NCI-H2196 (cell line): ENCODE data around the gene SOD2.
"Not testable (repeated sequence)": the region's sequence is repeated elsewhere in the genome, so short reads cannot be mapped to it uniquely, and the experiment has no call there.

ENCODE experiments used
- DNase-seq: peaks from one replicate; lab custom pipeline; 2025; ENCODE audit not compliant: unreplicated experiment; lab: John Stamatoyannopoulos, UW

SOD2 gene

GRCh38 chr6:159684013-159684304, 9.1 kb downstream of the SOD2 start:
- no peak for DNase-seq

GRCh38 chr6:159682810-159683209, 10.2 kb downstream of the SOD2 start:
- no peak for DNase-seq

GRCh38 chr6:159682295-159682694, 10.7 kb downstream of the SOD2 start:
- no peak for DNase-seq

DNA sequence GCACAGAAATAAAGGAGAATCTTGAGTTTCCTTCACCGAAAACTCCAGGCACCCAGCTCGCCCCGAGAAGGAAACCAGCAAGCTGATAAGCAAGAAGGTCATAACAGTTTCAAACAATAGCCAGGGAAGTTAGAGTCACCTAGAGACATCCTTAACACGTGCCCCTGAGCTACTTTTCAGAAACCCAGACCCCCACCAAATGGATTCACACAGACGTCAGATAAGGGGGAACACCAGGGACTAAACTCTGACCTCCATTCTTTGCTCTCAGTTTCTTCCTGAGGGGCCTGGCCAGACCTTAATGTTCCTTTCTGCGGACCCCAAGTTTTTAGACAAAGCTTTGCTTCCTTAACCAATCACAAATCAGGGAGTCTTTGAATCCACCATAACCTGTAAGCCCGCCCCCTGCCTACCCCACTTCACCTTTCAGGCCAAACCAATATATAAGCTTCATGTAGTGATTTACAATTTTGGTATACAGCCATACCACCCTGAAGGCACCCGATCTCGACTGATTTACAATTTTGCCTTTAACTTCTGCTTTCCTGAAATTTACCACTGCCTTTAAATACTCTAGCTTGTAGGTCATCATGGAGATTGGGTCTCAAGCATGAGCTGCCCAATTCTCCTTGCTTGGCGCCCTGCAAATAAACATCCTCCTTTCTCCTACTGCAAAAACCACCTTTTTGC, 11.7 kb downstream of the SOD2 start:
- no peak for DNase-seq

DNA sequence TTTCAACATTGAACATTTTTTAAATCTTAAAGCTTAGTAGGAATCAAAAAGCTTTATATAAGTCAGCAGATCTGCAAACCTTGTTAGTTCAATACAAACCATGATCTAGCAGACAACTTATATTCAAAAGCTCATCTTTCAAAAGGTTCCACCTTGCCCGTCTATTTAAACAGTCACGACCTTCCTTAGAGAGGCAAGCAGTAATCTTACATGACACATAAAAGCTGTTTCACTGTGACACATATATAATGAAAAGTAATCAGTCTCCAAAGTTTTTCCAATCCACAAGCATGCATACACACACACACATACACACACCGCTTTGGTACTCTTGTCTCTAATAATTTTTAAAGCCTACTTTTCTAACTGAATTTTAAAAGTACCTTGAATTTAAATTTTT, 12.9 kb downstream of the SOD2 start:
- DNase-seq: no peak

DNA sequence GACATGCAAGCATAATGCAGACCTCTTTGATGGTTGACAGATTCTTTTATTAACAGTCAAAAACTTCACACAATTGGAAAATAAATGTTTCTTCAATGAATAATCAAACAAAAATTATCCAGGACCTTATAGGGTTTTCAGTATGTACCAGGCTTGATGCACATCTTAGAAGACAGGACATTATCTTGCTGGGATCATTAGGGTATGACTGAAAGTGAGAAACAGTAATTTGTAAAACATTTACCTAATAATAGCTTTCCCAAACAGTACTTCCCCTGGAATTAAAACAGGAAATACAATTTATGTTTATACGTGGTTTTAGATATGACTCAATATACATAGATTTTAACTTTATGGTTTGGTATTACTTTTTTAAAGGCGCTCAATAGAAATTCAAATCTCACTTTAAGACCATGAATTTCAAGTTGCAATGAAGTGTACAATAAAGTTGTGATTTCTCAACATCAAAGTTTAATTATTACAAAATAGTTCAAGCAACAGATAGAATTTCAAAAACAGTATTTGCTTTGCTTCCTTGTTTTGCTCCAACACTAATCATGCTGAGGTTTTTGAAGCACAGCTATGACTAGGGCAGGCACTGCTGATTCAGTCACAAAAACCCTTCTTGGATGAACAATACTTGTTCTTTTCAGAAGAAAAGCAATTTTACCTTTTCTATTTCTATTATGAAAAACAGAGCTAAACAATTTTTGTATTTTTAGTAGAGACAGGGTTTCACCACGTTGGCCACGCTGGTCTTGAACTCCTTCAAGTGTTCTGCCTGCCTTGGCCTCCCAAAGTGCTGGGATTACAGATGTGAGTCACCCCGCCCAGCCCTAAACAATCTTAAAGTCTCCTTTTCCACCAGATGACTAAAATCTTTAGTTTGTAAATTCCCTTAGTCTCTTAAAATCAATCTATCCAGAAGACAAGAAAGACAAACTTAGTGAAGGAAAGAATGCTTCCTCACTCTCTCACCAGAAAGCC, 13.7 kb downstream of the SOD2 start:
- DNase-seq: no peak

DNA sequence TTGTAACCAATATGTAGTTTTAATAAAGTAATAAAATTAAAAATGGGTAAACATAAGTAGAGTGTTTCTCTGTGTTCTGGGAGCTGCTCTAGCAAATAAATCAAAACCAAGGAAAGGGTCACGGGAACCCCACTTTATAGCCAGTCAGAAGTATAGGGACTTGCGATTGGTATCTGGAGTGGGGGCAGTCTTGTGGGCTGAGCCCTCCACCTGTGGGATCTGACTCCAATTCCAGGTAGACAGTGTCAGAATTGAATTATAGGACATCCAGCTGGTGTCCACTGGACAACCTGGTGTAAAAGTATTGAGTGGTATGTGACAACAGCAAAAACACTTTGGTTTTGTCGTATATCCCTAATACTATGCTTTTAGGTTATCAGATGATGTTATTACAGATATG, 14.5 kb downstream of the SOD2 start:
- no peak for DNase-seq

- DNase-seq: no peak
Observed at GRCh38 chr6:159677506-159678165, 15.4 kb downstream of the SOD2 start.

DNA sequence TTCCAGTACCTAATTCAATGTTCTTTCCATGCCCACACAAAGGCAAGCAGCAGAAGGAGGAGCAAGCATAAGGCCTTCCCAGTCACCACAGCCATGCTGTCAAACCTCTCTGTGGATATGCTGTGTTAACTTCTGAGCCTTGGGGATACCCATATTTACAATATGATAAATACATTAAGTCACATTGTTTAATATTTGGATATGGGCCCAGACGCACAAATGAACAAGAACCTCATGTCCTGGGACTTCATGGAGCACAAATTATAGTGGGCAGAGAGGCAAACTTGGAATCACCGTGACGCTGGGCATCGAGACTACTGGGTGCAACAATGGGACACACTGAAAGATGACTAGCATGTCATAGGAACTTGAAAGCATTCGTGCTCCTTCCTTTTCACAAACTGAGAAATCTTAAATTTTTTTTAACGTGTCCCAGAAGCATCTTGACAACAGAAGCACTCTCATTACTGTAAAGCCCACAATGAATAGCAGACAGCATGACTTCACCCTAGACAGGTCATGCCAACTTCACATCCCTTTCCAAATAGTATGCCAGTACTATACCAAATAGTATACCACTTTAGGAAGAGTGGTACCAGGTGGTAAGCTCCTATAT, 16.0 kb downstream of the SOD2 start:
- no peak for DNase-seq

DNA sequence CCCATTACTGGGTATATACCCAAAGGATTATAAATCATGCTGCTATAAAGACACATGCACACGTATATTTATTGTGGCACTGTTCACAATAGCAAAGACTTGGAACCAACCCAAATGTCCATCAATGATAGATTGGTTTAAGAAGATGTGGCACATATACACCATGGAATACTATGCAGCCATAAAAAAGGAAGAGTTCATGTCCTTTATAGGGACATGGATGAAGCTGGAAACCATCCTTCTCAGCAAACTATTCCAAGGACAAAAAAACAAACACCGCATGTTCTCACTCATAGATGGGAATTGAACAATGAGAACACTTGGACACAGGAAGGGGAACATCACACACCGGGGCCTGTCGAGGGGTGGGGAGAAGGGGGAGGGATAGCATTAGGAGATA, 16.8 kb downstream of the SOD2 start:
- DNase-seq: not testable (repeated sequence)

DNA sequence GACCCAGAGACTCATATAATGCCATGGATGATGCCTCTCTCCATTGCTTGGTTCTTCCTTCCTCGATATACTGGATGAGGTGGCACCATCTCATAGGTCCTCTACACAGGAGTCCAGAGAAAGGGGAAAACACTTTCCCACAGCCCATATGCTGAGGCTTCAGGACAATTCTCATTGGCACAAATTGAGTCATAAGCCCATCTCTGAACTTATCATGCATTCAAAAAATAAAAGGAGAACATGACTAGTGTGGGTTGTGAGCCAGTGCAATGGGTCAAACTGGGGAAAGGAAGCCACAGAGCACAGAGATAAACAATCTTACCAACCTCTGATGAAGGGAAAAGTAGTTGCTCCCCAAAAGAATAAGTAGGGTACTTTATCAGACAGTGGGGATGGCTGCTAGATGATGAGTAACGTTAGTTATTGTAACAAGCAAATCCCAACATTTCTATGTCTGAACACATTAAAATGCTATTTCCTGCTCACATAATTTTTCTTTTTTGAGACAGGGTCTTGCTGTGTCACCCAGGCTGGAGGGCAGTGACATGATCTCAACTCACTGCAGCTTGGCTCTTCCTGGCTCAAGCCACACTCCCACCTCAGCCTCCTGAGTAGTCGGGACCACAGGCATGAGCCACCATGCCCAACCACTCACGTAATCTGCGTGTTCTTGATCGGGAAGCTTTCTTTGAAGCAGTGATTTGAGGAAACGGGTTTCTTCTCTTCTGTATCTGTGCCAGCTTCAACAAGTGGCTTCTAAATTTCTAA, 27.0 kb downstream of the SOD2 start:
- no peak for DNase-seq

DNA sequence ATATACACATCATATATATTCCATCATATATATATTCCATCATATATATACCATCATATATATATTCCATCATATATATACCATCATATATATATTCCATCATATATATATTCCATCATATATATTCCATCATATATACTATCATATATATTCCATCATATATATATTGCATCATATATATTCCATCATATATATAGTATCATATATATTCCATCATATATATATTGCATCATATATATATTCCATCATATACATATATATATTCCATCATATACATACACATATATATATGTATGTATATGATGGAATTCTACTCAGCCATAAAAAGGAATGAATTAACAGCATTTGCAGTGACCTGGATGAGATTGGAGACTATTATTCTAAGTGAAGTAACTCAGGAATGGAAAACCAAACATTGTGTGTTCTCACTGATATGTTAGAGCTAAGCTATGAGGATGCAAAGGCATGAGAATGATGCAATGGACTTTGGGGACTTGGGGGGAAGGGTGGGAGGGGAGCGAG, 29.6 kb downstream of the SOD2 start:
- DNase-seq: not testable (repeated sequence)

DNA sequence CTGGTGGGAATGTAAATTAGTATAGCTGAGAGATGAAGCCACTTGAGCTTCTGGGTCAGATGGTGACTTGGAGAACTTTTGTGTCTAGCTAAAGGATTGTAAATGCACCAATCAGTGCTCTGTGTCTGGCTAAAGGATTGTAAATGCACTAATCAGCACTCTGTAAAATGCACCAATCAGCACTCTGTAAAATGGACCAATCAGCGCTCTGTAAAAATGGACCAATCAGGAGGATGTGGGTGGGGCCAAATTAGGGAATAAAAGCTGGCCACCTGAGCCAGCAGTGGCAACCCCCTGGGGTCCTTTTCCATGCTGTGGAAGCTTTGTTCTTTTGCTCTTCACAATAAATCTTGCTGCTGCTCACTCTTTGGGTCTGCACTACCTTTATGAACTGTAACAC, 31.1 kb downstream of the SOD2 start:
- not testable (repeated sequence) for DNase-seq

GRCh38 chr6:159655409-159655988, 37.5 kb downstream of the SOD2 start:
- DNase-seq: no peak

- peak; percentile 37 for DNase-seq
Observed at GRCh38 chr6:159654483-159655098, 38.5 kb downstream of the SOD2 start.

DNA sequence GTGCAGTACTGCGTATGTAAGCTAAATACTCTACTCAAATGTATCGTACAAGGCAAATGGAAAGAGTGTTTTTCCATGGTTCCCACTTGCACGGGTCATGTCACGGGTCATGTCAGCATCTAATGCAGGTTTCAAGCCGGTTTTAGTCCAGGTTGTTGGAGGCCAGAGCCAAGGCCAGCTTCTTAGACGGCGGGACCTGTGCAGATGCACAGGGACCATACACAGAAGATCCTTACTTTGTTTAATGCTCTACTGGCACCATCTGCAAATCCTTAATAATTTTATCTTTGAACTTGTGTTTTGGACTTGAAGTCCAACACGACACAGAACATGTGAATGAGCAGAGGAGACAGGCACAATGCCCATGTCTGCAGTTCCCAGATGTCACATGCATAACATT, 42.7 kb downstream of the SOD2 start:
- no peak for DNase-seq

DNA sequence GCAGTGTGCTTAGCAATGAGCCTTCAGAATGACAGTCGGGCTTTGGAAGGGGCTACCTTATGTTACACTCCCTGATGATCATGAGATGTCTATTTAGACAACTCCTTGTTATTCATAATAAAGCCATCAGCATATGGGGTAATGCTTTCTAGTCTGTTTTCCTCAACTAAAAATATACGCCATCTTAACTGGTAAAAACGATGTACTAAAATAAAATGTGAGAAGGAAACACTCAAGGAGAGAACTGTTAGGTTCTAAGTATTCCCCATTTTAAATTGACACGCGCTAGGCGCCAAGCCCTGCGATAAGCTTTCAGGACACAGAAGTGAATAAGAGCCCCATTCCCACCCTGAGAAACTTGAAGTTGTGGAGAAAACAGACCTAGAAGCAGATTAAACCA, 43.6 kb downstream of the SOD2 start:
- no peak for DNase-seq

DNA sequence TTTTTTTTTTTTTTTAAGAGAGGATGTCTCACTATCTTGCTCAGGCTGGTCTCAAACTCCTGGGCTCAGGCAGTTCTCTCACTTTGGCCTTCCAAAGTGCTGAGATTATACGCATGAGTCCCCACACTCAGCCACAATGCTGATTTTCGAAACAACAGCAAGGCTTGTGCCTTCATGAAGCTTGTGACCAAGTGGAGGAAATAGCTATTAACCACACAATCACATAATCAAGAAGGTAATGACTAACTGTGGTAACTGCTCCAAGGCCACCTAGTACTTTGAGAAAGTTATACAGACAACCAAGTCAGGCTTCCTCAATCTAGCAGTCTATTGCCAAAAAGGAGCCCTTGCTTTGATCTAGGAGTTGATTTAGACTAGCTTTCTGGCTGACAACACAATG, 46.3 kb downstream of the SOD2 start:
- DNase-seq: no peak

GRCh38 chr6:159646116-159646515, 46.9 kb downstream of the SOD2 start:
- DNase-seq: no peak

GRCh38 chr6:159645640-159646039, 47.4 kb downstream of the SOD2 start:
- DNase-seq: no peak
